ENCODE results near the gene TSTD2.

TSTD2 gene

DNA sequence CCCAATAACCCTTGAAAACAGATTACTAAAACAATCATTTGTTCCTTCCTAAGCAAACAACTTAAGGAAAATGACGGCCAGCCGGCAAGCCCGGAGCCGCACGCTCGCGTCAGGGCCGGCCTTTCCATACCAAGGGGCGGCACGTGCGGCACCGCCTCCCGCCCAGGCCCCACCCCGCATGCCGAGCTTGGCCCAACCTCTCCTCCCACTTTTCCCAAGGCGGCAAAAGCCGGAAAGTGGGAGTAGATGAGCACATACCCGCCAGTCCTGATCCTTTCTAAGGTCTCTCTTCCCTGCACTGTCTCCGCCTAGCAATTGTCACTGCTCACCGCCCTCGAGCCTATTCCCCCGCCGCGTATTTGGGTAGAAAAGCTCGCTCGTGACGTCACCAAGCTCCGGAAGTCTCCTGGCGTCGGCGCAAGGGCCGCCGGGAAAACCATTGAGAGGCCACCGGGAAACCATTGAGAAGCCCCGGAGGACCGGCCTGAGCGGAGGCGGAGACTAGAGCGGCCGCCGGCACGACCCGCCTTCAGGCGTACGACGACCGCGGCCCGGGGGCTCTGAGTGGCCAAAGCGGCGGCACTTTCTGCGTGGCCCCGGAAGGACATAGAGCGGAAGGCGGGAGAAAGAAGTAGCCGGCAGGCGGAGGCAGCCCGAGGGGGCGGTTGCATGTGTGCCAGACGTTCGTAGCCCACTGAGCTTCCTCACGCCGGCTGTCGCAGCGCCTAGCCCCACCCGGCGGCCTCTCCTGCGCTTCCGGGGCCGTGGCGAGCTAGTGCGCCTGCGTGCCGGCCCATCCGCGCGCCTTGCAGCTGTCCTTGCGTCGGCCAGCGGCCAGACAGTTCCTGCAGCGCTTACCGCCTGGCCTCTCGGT lies at the start of gene TSTD2, which contains the start of gene NCBP1:
Gene TSTD2 (minus strand): TSS at position 384 of the 874 bp plus-strand sequence. CDS start 5,806 bp downstream, outside the sequence.
Gene NCBP1 (plus strand): TSS at position 837 of the 874 bp plus-strand sequence. CDS start 61 bp downstream, outside the sequence.
- DNase-seq, result peak; percentile 94 to 95

DNA sequence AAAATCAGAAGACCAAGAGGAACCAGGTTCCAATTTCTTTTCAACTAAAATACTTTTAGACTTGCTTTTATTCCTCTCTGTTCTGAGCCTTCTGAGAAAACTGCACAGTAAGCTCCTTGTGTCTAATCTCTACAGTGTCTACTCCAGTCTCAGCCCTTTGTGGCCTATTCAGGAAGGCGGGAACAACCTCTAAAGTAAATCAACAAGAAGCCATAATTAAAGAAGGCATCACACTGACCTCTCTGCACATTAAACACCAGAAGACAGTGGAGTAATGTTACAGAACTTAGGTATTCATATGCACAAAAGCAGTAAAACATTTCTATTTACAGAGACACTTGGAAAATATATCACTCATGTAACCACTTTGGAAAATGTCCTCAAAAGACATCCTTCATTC lies 49.1 kb upstream of the TSTD2 start:
- DNase-seq, result no peak

DNA sequence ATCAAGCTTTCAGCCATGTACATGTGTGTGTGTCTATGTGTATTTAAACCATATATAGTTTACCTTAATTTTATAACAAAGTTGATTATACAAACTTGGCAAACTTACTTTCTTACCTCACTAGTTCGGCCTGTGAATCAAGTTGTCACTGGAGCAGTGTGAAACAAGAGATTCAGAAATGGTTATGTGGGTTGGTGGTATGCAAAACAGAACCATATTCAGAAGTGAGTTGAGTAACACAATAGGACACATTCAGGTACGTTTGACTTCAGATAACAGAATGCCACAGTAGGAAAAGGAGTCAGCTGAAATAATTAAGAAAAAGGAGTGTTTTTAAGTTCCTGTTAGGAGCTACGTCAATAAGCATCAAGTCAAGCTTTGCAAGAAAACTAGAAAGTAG lies 42.5 kb upstream of the TSTD2 start:
- no peak for DNase-seq

DNA sequence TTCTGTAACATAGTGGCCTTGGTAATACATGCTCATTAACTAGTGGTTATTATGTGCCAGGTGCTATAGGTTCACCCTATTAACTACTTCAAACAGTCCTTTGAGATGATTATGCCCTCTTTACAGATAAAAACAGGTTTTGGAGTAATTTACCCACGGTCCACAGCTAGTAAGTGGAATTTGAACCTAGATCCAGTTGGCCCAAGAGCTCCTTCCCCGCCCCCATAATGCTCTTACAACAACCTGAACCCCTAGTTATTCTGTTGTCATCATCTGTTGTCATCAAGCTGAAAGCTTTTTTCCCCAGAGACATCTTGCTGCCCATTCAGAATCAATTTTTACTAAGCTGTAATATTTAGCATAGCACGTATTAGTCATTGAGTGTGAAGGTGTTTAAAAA lies 40.8 kb upstream of the TSTD2 start:
- no peak for DNase-seq

DNA sequence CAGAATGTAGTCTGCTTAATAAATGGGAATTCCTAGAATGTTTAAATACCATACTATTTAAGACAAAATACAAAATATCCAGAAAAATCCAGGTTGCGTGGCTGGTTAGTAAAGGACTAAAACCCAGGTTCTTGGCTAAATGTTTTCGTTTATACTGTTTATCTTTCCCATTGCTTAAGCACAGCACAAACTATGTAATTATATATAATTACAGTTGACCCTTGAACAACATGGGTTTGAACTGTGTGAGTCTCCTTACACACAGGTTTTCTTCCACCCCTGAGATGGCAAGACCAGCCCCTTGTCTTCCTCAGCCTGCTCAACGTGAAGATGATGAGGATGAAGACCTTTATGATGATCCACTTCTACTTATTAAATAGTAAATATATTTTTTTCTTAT lies 39.2 kb upstream of the TSTD2 start:
- DNase-seq, result no peak

DNA sequence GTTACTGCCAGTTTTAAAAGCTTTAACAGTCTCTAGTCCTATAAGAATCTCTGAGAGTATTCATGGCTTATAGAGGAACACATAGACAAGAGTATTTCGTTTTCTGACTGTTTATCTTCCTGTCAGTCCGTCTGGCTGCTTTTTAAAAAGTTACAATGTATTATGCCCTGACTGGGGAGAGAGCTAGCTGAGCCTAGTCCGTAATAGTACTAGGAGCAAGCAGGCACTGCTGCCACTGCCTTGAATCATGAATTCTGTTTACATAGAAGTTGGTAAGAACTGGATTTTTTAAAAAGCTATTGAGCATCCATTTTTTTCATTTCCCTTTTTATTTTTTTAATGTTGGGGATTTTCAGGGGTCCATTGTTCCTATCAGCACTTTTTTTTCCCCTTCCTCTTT lies 37.4 kb upstream of the TSTD2 start:
- no peak for DNase-seq

DNA sequence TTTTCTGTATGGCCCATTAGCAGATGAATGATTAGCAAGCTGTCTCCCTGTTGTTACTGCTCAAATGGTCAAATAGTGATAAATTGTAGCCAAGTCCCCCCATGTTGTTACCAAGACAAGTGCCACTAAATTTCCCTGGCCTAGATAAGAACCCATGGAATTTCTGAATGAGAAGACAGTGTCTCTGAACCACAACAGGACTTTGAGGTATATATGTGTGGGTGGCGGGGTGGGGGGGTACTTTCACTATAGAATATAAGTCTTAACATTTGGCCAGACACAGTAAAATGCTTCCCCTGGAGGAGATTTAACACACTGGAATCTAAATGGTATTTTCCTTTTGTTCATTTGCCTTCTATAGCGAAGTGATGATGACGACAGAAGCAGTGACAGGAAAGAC lies 35.3 kb upstream of the TSTD2 start:
- peak in 1 of 2 donors; percentile 30 for DNase-seq

DNA sequence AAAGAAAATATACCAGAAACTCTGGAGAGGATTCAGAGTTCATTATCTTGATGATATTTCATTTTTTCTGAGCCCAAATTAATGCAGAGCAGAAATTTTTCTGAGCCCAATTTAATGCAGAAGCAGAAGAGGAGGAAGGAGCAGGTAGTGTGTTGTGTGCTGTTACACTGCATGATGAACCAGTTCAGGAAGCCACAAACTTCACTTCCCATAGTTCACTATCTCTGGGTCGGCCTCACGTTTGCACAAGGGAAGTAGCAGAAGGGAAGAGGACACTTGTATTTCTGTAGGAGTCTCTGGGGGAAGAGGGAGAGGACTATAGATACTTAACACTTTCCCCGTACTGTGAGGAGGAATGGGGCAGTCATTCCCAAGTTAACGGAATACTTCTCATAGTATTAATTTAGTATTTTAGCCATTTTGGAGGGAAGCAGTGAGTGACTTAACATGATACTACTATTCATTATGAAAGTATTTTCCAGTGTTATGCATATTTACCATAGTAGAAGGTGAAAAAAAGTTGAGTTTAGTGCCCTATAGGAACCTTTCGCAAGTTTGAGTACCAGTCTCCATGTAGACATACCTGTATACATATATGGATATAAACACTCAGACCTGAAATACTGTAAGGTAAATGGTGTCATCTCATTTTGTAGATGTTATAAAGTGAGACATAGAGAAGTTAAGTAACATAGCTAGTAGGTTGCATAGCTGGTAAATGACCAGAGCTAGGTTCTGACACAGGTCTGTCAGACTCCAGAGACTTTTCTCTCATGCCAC lies 33.9 kb upstream of the TSTD2 start:
- DNase-seq, result no peak

DNA sequence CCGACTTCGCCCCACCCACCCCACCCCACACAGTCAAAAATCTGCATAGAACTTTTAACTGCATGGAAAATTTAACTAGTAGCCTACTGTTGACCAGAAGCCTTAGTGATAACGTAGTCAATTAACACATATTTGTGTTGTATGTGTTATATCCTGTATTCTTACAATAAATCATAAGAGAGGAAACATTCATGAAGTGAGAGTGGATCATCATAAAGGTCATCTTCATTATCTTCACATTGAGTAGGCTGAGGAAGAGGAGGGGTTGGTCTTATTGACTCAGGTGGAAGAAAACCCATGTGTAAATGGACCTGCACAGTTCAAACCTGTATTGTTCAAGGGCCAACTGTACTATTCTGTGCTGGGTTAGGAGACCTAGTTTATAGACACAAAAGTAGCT lies 32.6 kb upstream of the TSTD2 start:
- DNase-seq, result no peak

DNA sequence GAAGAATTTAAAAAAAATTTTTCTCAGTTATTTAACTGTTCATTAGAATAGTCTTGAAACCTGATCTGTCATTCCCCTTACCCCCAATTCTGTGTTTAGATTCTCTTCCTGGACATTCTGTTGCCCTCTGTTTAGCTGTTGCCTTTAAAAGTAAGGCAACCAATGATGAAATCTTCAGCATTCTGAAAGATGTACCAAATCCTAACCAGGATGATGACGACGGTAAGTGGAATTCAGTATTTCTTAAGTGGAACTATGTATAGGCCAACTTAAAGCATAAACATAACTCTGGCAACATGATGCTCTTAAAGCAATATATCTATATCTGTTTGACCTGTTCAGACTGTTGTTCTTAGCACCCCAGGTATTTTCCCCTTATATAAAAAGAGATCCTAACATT lies 27.7 kb upstream of the TSTD2 start:
- no peak for DNase-seq

DNA sequence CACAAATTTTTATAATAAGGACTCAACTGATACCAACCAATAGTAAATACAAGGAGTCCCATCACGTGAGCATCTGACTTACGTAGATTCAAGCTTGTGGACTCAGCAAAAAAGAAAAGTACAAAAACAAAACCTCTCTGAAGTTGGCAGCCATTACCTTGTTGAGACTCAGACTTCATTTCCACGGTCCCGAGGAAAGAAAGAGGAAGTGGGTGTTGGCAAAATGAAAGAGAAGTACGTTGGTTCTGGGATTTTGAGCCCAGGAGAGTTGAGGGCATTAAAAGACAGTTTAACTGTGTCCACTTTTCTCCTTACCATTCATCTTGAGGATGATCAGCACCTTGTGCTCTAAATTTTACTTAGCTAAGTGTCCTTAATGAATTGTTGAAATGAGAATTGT lies 27.2 kb upstream of the TSTD2 start:
- DNase-seq, result no peak

DNA sequence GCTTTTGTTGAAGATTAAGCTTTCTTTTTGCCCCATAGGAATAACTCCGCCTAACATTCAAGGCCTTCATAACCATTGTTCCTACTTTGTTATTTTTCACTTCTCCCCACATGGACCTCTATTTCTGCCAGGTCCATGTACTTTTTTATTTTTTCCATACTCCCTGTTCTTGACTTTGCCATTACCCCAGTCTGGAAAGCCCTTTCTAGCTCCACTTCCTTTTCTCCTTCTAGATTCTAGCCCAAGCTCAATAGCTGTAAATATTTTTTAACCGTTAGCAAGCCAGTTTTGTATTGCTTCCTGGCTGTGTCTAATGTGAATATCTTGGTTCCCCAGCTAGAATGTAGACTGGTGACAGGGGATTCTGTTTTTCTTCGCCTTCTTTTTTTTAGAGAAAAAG lies 26.6 kb upstream of the TSTD2 start:
- DNase-seq, result no peak

DNA sequence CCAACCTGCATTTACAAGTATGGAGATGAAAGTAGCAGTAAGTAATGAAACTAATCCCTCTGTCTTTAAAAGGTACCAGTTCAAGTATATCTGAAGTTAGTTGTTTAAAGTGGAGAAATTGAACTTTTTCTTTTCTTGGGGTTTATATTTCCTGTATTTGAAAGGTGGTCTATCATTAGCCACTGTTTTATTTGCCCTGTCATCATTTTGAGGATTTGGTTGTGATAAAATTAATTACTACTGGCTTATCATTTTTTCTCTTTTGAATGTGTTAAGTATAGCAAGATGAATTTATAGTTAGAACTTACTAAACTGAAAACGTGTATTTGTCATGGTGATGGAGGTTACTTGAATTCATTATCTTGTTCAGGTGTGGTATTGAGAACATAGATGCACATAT lies 25.5 kb upstream of the TSTD2 start:
- no peak for DNase-seq

DNA sequence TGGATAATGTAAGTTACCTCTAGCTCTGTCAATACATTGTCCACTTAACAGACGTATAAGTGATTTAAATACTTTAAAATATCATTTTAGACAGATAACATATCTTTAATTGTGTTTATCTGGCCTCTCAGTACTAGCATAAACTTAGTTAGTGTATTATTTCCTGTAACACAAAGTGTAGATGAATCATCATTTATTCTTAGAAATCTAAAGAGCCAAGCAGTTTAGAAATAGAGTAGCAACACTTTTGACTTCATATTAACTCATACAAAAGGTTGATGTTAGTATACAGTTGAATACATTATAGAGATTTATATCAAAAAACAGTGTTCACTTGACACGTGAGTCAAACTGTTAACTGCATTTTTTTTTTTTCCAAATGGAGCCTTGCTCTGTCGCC lies 18.5 kb upstream of the TSTD2 start:
- no peak for DNase-seq

DNA sequence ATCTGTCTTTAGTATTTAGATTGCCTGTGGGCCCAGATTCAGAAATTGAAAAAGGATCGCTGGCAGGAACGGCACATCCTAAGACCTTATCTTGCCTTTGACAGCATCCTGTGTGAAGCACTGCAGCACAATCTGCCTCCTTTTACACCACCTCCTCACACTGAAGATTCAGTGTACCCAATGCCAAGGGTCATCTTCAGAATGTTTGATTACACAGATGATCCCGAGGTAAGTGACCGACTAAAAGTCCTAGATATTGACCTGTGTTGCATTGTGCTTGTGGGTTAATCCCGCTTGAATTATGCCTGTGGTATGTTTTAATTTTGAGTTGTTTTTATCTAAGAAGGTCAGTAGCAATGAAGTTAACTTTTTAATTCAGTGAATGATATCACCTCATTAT lies 14.8 kb upstream of the TSTD2 start:
- no peak for DNase-seq

DNA sequence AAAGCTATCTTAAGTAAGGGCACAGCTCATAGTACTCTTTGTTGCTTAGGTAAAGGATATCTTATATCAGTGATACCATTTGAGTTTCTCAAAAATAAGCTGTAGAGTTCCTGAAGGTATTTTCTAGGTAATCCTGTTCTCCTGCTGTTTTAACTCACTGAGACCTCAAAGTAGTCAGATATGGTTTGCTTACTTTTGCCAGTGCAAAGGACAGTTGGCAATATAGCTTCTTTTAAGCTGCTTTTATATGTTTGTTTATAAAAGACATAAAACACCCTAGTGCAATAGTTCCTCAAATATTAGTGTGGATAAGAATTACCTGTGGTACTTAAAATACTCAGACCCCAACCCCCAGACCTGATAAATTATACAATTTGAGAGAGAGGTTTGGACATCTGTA lies 12.6 kb upstream of the TSTD2 start:
- no peak for DNase-seq

DNA sequence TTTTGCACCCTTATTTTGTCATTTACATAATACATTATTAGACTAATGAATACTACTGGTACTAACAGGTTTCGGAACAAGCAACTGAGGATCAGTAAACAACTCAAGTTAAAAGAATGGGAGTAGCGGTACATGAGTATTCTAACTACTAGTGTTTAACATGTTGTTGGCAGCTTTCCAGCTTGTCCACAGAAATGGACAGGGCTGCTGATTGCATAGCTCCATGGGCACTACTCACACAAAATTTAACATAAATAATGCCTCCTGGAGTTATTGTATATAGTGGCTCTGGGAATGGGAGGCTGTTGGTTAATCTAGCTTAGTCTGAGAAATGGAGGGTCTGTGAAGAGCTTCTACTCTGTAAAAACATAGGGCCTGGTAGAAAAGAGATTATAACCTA lies 7.2 kb upstream of the TSTD2 start:
- no peak for DNase-seq

DNA sequence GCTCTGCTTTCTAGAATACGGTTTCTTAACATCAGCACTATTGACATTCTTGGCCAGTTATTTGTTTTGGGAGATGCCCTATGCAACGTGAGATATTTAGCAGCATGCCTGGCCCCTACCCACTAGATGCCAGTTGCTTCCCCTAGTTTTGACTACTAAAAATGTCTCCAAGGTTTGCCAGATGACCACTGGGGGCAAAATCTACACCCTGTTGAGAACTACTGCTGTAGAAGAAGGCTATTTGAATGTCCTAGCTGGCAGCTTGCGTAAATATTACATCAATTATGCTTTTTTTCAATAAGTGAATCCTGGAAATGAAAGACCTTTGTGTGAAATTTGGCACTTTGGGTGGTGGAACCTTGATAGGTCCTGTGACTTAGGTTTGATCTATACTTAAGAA lies 5.5 kb upstream of the TSTD2 start:
- no peak for DNase-seq

DNA sequence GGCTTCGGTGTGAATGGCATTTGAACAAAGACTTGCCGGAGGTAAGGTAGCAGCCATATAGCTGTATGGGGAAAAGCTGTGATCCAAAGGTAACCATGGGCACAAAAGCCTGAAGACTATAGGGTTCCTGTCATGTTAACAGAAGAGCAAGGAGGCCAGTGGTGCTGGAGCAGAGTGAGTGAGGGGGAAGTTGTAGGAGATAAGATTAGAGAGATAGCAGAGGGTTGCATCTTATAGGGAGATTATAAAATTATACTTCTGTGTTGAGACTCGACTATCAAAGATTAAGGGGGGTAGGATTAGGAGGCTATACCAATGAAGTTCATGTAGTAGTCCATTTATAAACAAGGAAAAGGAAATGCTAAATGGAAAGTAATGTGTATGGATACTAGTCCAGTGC lies 3.7 kb upstream of the TSTD2 start:
- no peak for DNase-seq

DNA sequence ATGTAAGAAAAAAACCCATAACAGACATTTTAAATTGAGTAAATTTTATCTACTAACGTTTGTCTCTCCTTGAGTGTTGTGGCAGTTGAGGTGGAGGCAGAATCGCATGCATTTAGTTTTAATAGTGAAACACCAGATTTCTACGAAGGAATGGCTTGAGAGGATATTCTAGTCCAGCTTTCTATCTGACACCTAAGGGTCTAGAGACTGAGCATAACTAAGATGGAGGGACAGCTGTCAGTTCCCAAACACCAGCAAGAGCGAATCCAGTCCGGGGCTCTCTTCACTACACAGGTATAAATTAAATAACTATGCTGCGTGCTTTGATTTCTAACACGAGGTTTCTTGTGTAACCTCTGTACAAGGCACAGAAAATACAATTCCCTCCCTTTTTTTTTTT lies 1.9 kb upstream of the TSTD2 start:
- DNase-seq, result no peak

DNA sequence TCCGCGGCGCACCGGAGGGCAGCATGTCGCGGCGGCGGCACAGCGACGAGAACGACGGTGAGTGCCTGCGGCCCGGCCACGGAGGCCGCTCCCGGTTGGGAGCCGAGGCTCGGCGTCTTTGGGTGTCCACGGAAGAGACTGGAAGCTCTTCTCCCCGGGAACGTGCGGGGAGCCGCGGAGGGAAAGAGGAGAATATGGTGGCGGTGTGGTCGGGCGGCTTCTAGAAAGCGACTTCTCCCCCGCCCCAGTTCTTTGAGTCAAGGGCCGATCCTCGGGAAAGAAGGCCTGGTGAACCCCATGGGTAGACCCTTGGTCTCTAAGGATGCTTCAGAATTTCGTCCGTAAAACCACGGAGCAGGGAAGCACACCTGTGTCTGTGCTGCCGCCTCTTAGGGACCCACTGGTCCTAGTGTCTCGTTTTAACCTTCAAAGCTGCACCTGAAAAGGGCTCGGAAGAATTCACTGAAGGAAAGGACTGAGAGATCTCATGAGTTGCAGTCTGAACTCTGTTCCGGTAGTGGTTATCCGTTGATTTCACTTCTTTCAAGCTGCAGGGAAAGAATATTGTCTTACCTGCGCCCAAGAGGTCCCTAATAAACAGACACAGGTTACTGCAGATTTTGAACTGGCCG lies 807 bp upstream of the TSTD2 start:
- DNase-seq, result no peak

DNA sequence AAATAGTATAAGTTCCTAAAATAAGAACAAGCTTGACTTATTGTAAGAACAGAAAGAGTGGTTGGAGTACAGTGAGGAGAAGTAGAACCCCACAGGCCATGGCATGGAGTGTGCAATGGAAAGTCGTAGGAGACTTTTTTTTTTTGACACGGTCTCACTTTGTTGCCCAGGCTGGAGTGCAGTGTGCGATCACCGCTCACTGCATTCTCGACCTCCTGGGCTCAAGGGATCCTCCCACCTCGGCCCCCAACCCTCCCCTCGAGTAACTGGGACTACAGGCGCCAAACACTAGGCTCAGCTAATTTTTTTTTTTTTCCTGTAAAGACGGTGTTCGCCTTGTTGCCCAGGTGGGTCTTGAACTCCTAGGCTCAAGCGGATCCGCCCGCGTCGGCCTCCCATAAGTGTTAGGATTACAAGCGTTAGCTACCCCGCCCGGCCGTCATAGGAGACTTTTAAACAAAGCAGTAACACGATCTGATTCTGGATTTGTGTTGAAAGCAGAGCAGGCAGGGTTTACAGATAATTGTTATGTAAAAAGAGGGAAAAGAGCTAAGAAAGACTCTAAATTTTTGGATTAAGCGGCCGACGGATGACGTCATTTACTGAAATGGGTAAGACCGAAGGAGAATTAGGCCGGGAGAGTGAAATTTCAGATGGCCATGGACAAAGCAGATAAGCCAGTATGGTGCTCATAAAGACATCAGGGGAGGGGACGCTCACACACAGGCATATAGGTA lies 752 bp downstream of the TSTD2 start:
- peak; percentile 38 to 45 for DNase-seq

DNA sequence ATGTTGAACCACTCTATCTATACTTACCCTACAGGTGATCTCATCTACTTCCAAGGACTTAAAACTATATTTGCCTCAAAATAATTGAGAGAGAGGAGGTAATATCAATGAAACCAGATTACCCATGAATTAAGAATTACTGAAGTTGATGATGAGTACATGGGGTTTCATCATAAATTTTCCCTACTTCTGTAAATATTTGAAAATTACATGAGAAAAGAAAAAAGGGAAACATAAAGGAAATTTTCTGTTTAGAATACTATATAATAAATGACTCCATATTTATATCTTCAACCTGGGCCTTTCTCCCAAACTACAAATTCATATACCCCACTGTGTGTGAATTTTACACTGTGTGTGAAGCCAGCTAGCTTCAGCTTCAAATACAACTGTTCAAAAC lies 2.6 kb downstream of the TSTD2 start:
- no peak for DNase-seq
